ENCODE measurements around the gene KIAA2012. TPM values are rescaled to one million over a fixed set of nuclear protein-coding genes. Genes with fewer than 3 reads are reported as not detected.
A peak's percentile ranks its signal among the peaks of the same experiment; 100 is the strongest.
"Not testable (repeated sequence)": the region's sequence is repeated elsewhere in the genome, so short reads cannot be mapped to it uniquely, and the experiment has no call there.

KIAA2012 gene
- total RNA-seq, 1 experiment from 2014 or later = not detected

DNA sequence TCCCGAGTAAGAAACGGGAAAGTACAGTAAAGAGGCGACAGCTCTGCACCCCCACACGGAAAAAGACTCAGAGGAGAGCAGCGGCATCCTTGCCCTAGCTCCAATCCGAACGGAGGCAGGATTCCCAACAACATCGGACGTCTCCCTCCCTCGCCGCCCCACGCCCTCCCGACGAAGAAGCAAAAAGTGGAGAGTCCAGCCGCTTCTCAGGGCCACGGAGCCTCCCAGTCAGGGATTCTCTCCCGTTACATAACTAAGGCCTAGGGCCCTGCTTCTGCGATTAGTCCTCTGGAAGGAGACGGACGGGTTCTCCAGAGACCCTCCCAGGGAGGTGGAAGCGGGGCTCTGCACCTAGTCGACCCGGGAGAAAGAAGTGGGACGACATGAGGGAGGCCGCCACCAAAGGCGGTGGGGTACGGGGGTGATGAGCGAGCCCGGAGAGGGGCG is 164.8 kb downstream of the KIAA2012 start:
- in situ Hi-C loops (cut with HindIII; ENCODE audit: low sequenced_read_pairs) = no loop called here
- peak; percentile 35 for DNase-seq (ENCODE audit: low spot score)

DNA sequence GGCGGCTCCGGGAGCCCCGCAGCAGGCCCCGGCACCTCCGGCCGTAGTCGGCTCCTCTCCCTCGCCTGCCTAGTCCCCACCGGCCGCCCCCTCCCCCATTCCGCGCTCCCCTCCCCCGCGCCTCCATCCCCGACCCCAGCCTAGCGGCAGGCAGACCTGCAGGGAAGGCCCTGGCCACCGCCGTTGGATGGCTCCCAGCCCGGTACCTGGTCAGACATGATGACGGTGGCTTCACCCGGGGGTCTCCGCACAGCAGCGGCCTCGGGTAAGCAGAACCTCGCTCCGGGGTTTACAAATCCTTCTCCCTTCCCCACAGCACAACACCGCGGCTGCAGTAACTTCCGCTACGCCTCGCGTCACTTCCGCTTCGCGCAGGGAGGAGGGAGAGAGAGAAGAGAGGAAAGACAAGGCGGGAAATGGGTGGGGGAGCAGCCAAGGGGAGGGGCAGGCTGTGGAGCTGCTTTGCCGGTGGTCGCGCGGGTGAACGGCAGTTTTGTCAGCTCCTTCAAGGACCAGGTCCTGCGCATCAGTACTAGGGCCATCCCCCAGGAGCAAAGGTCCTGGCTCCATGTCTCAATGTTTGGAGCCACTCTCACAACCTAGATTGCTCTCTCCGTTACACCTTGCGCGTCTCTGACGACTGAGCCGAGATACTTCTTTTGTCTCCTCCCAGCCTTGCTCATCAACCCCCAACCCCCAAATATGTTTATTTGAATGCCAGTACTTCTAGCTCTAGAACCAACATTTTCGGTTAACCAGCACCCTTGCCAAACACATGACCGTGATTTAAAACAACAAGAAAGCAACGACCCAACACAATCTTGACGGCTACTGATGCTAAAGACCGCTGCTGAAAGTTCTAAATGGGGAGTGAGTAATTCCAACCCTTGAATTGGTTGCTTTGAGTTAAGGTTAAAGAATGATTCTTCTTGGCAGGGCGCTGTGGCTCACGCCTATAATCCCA is 165.5 kb downstream of the KIAA2012 start, which contains the start of gene SUMO1:
TSS of gene SUMO1 (minus strand) at position 364 of the 964 bp plus-strand sequence. CDS start at position 218, 146 bp downstream.
- in situ Hi-C loops (cut with HindIII; ENCODE audit: low sequenced_read_pairs) = no loop called here
- DNase-seq (ENCODE audit: low spot score) = peak; percentile 97

DNA sequence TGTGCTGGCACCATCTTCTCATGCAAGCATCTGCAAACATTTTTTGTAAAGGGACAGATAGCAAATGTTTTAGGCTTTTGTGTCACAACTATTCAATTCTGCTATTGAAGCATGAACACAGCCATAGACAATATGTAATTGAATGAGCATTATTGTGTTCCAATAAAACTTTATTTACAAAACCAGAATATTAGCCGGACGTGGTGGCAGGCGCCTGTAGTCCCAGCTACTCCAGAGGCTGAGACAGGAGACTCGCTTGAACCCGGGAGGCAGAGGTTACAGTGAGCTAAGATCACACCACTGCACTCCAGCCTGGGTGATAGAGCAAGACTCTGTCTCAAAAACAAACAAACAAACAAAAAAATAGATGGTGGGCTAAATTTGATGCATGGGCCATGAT is 174.7 kb downstream of the KIAA2012 start:
- DNase-seq (ENCODE audit: low spot score); in situ Hi-C loops (cut with HindIII; ENCODE audit: low sequenced_read_pairs): not testable (repeated sequence)

DNA sequence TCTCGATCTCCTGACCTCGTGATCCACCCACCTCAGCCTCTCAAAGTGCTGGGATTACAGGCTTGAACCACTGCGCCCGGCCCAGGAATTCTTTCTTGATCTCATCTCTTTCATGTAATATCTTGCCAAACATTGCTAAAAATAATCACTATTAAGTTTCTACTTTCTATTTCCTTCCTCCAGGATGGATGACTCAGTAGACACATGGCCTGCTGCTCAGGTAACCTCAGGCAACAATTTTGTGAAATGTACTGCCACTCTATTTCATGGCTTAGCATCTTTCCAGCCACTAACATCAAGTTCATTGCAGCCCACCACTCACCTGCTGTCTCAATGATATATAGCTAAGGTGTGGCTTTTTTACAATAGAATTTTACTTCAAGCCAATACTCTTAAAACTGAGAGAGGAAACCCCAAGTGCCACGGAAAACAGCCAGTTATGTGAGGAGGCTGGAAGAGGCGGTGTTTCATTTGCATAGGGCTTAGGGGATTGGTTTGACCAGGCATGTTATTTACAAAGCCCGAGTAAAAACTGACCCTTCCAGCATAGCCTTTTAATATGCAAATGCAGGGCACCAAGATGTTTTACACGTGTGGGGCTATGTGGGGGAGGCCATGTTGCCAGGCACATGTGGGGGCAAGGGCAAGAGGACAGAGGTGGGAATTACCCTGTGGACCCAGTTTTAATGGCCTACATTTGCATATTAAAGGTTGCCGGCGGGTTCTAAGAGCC is 176.6 kb downstream of the KIAA2012 start:
- in situ Hi-C loops (cut with HindIII; ENCODE audit: low sequenced_read_pairs) = no loop called here
- no peak for DNase-seq (ENCODE audit: low spot score)

DNA sequence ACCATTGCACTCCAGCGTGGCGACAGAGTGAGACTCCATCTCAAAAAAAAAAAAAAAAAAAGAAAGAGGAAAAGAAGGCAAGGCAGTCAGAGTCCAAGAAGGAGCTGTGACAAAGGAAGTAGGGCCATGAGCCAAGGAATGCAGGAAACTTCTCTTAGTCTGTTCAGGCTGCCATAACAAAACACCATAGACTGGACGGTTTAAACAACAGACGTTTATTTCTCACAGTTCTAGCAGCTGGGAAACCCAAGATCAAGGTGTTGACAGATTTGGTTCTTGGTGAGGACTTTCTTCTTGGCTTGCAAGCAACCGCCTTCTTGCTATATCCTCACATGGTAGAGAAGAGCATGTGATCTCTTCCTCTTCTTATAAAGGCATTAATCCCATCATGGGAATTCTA is 178.4 kb downstream of the KIAA2012 start:
- DNase-seq (ENCODE audit: low spot score) = no peak
- in situ Hi-C loops (cut with HindIII; ENCODE audit: low sequenced_read_pairs) = no loop called here

Other genes with a start within 250 kb of the KIAA2012 start
- gene FZD7, start 39.4 kb upstream of the KIAA2012 start, total RNA-seq (2014; rRNA removed; shearing (Covaris generic)) = 17.5 and 18.5 TPM in 2 replicates
- 263 and 352 TPM in 2 replicates for gene SUMO1, start 165.3 kb downstream of the KIAA2012 start, total RNA-seq (2014; rRNA removed; shearing (Covaris generic))
- gene NOP58, start 192.5 kb downstream of the KIAA2012 start, total RNA-seq (2014; rRNA removed; shearing (Covaris generic)) = 91.1 and 106 TPM in 2 replicates